ENCODE measurements around the gene HDHD5.

HDHD5 gene

GRCh38 chr22:17106785-17107546 is 52.1 kb downstream of the HDHD5 start:
- in situ Hi-C loops (cut with HindIII; ENCODE audit: low sequenced_read_pairs), result no loop called here

- in situ Hi-C loops (cut with HindIII; ENCODE audit: low sequenced_read_pairs), result no loop called here
These were observed 52.8 kb downstream of the HDHD5 start for GRCh38 chr22:17106161-17106784.

GRCh38 chr22:17105143-17106129 is 53.6 kb downstream of the HDHD5 start:
- in situ Hi-C loops (cut with HindIII; ENCODE audit: low sequenced_read_pairs), result no loop called here

GRCh38 chr22:17104336-17104935 is 54.6 kb downstream of the HDHD5 start:
- in situ Hi-C loops (cut with HindIII; ENCODE audit: low sequenced_read_pairs), result no loop called here

- in situ Hi-C loops (cut with HindIII; ENCODE audit: low sequenced_read_pairs), result no loop called here
These were observed 55.7 kb downstream of the HDHD5 start for GRCh38 chr22:17103351-17103750.

GRCh38 chr22:17102297-17102667 is 56.8 kb downstream of the HDHD5 start:
- in situ Hi-C loops (cut with HindIII; ENCODE audit: low sequenced_read_pairs), result no loop called here

- in situ Hi-C loops (cut with HindIII; ENCODE audit: low sequenced_read_pairs), result no loop called here
These were observed 57.4 kb downstream of the HDHD5 start for GRCh38 chr22:17101475-17102296.

- in situ Hi-C loops (cut with HindIII; ENCODE audit: low sequenced_read_pairs), result no loop called here
These were observed 58.5 kb downstream of the HDHD5 start for GRCh38 chr22:17100621-17101020.

GRCh38 chr22:17098379-17098819 is 60.7 kb downstream of the HDHD5 start:
- in situ Hi-C loops (cut with HindIII; ENCODE audit: low sequenced_read_pairs), result no loop called here

GRCh38 chr22:17097701-17098100 is 61.4 kb downstream of the HDHD5 start:
- in situ Hi-C loops (cut with HindIII; ENCODE audit: low sequenced_read_pairs), result no loop called here

GRCh38 chr22:17097062-17097461 is 62.0 kb downstream of the HDHD5 start:
- in situ Hi-C loops (cut with HindIII; ENCODE audit: low sequenced_read_pairs), result no loop called here

- in situ Hi-C loops (cut with HindIII; ENCODE audit: low sequenced_read_pairs), result no loop called here
These were observed 63.0 kb downstream of the HDHD5 start for GRCh38 chr22:17096071-17096470.

GRCh38 chr22:17095538-17095937 is 63.5 kb downstream of the HDHD5 start:
- in situ Hi-C loops (cut with HindIII; ENCODE audit: low sequenced_read_pairs), result no loop called here

GRCh38 chr22:17093081-17093480 is 66.0 kb downstream of the HDHD5 start:
- in situ Hi-C loops (cut with HindIII; ENCODE audit: low sequenced_read_pairs), result no loop called here

GRCh38 chr22:17091851-17092250 is 67.2 kb downstream of the HDHD5 start:
- in situ Hi-C loops (cut with HindIII; ENCODE audit: low sequenced_read_pairs), result no loop called here

- in situ Hi-C loops (cut with HindIII; ENCODE audit: low sequenced_read_pairs), result no loop called here
These were observed 68.5 kb downstream of the HDHD5 start for GRCh38 chr22:17090550-17090949.
